NCI-H2107 treated with DMSO at 0.1 percent for 48 hours (cell line): ENCODE measurements around the gene GLMN.

Experiments
- DNase-seq: peaks from one replicate; lab custom pipeline; 2025; ENCODE audit not compliant: unreplicated experiment; lab: John Stamatoyannopoulos, UW

Gene GLMN

GRCh38 chr1:92298573-92299476 is at the start of gene GLMN, which contains the start of gene RPAP2:
GLMN (minus strand) TSS chr1:92298987; CDS start chr1:92297999, 988 bp downstream.
RPAP2 (plus strand) TSS chr1:92299059; CDS start chr1:92299074, 15 bp downstream.
- DNase-seq, result peak; percentile 86

GRCh38 chr1:92346866-92347640 is 48.3 kb upstream of the GLMN start:
- no peak for DNase-seq

- DNase-seq, result no peak
Observed at GRCh38 chr1:92343061-92343460, 44.3 kb upstream of the GLMN start.

- DNase-seq, result no peak
Observed at GRCh38 chr1:92342401-92342800, 43.6 kb upstream of the GLMN start.

GRCh38 chr1:92340154-92340553 is 41.4 kb upstream of the GLMN start:
- no peak for DNase-seq

GRCh38 chr1:92333668-92334067 is 34.9 kb upstream of the GLMN start:
- DNase-seq, result no peak

- DNase-seq, result no peak
Observed at GRCh38 chr1:92329347-92330129, 30.8 kb upstream of the GLMN start.

- DNase-seq, result no peak
Observed at GRCh38 chr1:92327794-92328193, 29.0 kb upstream of the GLMN start.

- DNase-seq, result no peak
Observed at GRCh38 chr1:92326681-92327080, 27.9 kb upstream of the GLMN start.

- DNase-seq, result no peak
Observed at GRCh38 chr1:92324784-92325183, 26.0 kb upstream of the GLMN start.

GRCh38 chr1:92323473-92324453 is 25.0 kb upstream of the GLMN start:
- DNase-seq, result no peak

GRCh38 chr1:92317836-92318493 is 19.2 kb upstream of the GLMN start:
- DNase-seq, result no peak

GRCh38 chr1:92315766-92316599 is 17.2 kb upstream of the GLMN start:
- no peak for DNase-seq

- DNase-seq, result no peak
Observed at GRCh38 chr1:92314024-92314423, 15.2 kb upstream of the GLMN start.

GRCh38 chr1:92310185-92310597 is 11.4 kb upstream of the GLMN start:
- peak; percentile 84 for DNase-seq

GRCh38 chr1:92307980-92308379 is 9.2 kb upstream of the GLMN start:
- DNase-seq, result no peak

- no peak for DNase-seq
Observed at GRCh38 chr1:92306020-92306419, 7.2 kb upstream of the GLMN start.

GRCh38 chr1:92301021-92301420 is 2.2 kb upstream of the GLMN start:
- DNase-seq, result no peak
